ENCODE measurements around the gene CAAP1. TPM values are rescaled to one million over a fixed set of nuclear protein-coding genes. Genes with fewer than 3 reads are reported as not detected.
"Not testable (repeated sequence)": the region's sequence is repeated elsewhere in the genome, so short reads cannot be mapped to it uniquely, and the experiment has no call there.

Gene CAAP1
- total RNA-seq, 4 donors from 2014 or later = 13.6 to 18.7 (median 14.8) TPM

DNA sequence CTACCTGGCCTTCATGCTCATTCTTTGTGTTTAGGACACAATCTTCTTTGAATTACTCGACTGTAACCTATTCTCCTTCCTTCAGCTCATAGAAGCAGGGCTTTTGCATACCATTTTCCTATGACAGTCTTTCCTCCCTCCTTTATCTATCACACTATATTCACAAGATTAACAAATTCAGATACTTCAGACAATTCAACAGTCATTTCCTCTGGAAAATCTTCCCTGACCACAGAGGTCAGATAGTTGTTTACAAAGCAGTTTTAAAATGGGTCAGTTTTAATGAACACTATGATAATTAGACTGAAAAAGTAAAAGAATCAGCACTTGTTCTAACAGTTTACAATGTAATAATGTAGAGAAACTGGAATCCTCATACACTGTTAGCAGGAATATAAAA is 4.3 kb downstream of the CAAP1 start:
- ATAC-seq (ENCODE audit: low FRiP score) (no peak), DNase-seq (ENCODE audit: low spot score) (no peak)
- TF ChIP-seq, protein P1, sequence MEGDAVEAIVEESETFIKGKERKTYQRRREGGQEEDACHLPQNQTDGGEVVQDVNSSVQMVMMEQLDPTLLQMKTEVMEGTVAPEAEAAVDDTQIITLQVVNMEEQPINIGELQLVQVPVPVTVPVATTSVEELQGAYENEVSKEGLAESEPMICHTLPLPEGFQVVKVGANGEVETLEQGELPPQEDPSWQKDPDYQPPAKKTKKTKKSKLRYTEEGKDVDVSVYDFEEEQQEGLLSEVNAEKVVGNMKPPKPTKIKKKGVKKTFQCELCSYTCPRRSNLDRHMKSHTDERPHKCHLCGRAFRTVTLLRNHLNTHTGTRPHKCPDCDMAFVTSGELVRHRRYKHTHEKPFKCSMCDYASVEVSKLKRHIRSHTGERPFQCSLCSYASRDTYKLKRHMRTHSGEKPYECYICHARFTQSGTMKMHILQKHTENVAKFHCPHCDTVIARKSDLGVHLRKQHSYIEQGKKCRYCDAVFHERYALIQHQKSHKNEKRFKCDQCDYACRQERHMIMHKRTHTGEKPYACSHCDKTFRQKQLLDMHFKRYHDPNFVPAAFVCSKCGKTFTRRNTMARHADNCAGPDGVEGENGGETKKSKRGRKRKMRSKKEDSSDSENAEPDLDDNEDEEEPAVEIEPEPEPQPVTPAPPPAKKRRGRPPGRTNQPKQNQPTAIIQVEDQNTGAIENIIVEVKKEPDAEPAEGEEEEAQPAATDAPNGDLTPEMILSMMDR (IDR thresholded peaks at IDR 0.05) = no peak

DNA sequence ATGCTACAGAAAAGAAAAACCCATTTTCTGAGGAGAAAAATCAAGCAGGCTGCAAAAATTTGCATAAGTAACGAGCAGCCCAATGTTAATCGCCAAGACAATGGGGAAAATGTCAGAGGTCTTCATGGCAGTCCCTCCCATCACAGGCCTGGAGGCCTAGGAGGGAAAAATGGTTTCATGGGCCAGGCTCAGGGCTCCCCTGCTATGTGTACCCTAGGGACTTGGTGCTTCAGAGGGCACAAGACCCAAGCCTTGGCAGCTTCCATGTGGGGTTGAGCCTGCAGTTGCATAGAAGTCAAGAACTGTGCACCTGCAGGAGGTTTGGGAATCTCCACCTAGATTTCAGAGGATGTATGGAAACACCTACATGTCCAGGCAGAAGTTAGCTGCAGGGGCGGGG is 10.4 kb downstream of the CAAP1 start:
- ATAC-seq (ENCODE audit: low FRiP score) (no peak), DNase-seq (ENCODE audit: low spot score) (no peak)
- TF ChIP-seq, protein P1 (IDR thresholded peaks at IDR 0.05) = no peak

DNA sequence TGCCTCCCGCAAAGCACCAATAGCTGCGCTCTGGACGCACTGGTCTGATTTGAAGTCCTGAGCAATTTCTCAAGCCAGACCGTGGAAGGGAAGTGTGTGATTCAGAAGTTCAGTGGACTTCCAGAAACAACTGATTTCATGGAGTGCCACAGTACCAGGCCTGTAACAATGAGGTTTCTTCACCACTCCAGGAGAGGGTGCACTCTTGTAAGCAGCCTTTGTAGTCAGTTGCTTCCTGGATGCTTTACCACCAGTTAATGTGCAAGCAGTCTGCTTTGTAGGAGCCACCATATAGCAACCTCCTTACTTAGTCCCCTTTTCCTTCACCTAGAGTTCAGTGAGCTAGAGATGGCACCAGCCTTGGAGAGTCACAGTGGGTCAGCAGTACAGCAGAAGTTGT is 12.3 kb downstream of the CAAP1 start:
- ATAC-seq (ENCODE audit: low FRiP score) (no peak), DNase-seq (ENCODE audit: low spot score) (no peak)
- TF ChIP-seq, protein P1 (IDR thresholded peaks at IDR 0.05) = no peak

DNA sequence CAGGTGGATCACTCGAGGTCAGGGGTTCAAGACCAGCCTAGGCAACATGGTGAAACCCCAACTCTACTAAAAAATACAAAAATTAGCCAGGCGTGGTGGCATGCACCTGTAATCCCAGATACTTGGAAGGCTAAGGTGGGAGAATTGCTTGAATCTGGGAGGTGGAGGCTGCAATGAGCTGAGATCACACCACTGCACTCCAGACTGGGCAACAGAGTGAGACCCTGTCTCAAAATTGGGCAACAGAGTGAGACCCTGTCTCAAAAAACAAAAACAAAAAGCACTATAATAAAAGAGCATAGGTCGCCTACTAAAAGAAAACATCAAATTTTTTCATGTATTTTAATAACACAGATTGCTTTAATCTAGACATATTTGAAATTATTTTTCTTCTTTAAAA is 17.4 kb downstream of the CAAP1 start:
- DNase-seq (ENCODE audit: low spot score); ATAC-seq (ENCODE audit: low FRiP score): not testable (repeated sequence)

DNA sequence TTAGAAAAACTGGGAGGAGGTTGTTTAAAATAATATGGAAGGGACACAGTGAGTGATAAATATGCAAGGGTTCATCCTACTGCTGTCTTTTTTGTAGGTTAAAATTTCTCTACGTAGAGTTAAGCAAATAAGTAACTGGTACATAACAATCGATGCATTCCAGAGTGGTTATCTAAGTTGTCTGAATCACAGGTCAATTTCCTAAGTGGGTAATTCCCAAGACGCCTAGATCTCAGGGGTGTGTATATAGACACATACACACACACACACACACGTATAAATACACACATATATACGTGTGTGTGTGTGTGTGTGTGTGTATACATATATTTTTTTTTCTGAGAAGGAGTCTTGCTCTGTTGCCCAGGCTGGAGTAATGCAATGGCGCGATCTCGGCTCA is 22.3 kb downstream of the CAAP1 start:
- ATAC-seq (ENCODE audit: low FRiP score) (no peak), DNase-seq (ENCODE audit: low spot score) (no peak)
- TF ChIP-seq, protein P1 (IDR thresholded peaks at IDR 0.05) = no peak

DNA sequence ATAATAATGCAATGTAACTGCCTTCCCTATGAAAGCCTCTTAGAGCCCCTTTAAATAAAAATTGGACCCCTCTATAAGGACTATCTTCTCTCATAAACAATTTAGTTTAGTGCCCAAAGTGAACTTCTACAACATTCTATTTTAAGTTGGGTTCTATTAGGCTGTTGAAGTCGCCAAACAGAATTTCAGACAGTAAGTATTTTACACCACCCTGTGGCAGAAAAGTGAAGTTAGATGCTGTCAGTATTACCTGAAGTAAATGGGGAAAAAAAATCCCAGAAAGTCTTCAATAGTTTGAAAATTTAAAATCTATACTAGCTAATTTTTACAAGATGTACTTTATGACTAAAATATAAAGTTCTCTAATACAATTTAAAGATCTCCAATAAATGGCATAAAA is 29.5 kb downstream of the CAAP1 start:
- ATAC-seq (ENCODE audit: low FRiP score) (no peak), DNase-seq (ENCODE audit: low spot score) (no peak)
- TF ChIP-seq, protein P1 (IDR thresholded peaks at IDR 0.05) = no peak

DNA sequence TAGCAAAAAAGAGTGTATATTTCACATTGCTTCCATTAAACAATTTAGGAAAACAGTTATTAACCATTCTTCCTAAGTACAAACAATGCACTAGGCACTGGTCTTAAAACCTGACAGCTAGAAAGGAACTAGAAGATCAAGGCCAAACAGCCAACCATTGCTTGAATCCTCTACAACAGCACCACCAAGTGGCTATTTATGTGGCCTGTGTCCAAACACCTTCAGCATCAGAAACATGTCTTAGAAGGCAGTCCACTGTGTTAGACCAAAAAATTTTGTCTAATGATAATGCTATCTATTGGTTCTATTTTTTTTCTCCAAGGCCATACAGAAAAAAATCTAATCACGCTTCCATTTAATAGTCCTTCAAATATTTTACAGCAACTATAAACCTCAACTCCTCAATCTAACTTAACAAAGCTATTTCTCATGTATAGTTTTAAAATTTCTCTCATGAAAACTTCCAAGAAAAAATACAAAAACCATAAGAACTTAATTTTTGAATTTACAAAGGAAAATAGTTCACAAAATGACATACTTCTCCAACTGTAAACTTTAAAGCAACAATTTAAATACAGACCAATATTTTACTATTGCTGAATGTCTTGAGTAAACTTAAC is 36.1 kb downstream of the CAAP1 start:
- ATAC-seq (ENCODE audit: low FRiP score) (no peak), DNase-seq (ENCODE audit: low spot score) (no peak)
- TF ChIP-seq, protein P1 (IDR thresholded peaks at IDR 0.05) = no peak
